Liver (tissue), 3 donors: ENCODE results near the gene BACH1.

Source experiments
- CTCF ChIP-seq: fragments of 150-350 bp; IDR thresholded peaks from 2 replicates; pipeline ENCODE4 v1.5.1; 2017; ENCODE audit warnings: improper control_type of control experiment, low read depth, low read length; ENCODE audit not compliant: missing input control
- EGR1 ChIP-seq, 2 donors: IDR thresholded peaks; 2 replicates each; pipeline ENCODE4 v1.6.1; 2016 to 2018; ENCODE audit warnings: antibody characterized with exemption in 2 of 2, low read depth in 2 of 2
- FOXA2 ChIP-seq: IDR thresholded peaks from 2 replicates; pipeline ENCODE4 v1.6.1; 2016; ENCODE audit warnings: antibody characterized with exemption
- JUND ChIP-seq, 2 donors: IDR thresholded peaks; 2 replicates each; pipeline ENCODE4 v1.6.1; 2016; ENCODE audit warnings: antibody characterized with exemption in 2 of 2
- MAX ChIP-seq: IDR thresholded peaks from 2 replicates; pipeline ENCODE4 v1.6.1; 2016; ENCODE audit warnings: antibody characterized with exemption
- RAD21 ChIP-seq, 2 donors: IDR thresholded peaks; 2 replicates each; pipeline ENCODE4 v1.6.1; 2016; ENCODE audit warnings: antibody characterized with exemption in 2 of 2, mild to moderate bottlenecking in 2 of 2
- SP1 ChIP-seq: IDR thresholded peaks from 2 replicates; pipeline ENCODE4 v1.6.1; 2018; ENCODE audit warnings: antibody characterized with exemption, mild to moderate bottlenecking
- TAF1 ChIP-seq: conservative IDR thresholded peaks from 2 replicates; pipeline ENCODE4 v1.6.1; 2016; ENCODE audit warnings: antibody characterized with exemption, mild to moderate bottlenecking
- TF ChIP-seq, protein P1 (sequence below): IDR thresholded peaks from 2 replicates; pipeline ENCODE4 v1.6.1; 2016; ENCODE audit warnings: antibody characterized with exemption, mild to moderate bottlenecking
- TF ChIP-seq, protein P2 (sequence below): IDR thresholded peaks from 2 replicates; pipeline ENCODE4 v1.6.1; 2016; ENCODE audit warnings: antibody characterized with exemption
- TF ChIP-seq, protein P3 (sequence below): IDR thresholded peaks from 2 replicates; pipeline ENCODE4 v1.6.1; 2016; ENCODE audit warnings: antibody characterized with exemption
- donor health status: healthy.
- donor health status: healthy.

DNA sequence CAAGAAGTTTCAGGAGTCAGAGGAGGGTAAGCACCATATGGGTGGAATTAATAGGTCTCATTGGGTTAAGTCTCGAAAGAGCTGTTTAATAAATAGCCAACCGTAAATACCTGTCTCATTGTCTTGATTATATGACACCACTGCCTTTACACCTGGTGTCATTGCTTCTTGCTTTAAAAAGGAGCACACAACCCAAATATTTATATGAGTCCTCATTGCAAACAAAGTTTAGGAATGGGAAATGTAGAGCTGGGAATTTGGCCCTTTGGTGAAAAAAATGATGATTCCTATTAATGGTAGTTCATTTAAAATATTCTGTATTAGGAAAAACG lies 2.1 kb downstream of the BACH1 start:
- TF ChIP-seq CTCF (no peak), TAF1 (no peak), MAX (no peak), SP1 (no peak), FOXA2 (no peak), JUND (IDR thresholded peaks at IDR 0.05) (no peak), EGR1 (IDR thresholded peaks at IDR 0.05; ENCODE audit: low read depth in 2 of 2) (no peak), RAD21 (IDR thresholded peaks at IDR 0.05) (no peak)
- TF ChIP-seq, protein P1, sequence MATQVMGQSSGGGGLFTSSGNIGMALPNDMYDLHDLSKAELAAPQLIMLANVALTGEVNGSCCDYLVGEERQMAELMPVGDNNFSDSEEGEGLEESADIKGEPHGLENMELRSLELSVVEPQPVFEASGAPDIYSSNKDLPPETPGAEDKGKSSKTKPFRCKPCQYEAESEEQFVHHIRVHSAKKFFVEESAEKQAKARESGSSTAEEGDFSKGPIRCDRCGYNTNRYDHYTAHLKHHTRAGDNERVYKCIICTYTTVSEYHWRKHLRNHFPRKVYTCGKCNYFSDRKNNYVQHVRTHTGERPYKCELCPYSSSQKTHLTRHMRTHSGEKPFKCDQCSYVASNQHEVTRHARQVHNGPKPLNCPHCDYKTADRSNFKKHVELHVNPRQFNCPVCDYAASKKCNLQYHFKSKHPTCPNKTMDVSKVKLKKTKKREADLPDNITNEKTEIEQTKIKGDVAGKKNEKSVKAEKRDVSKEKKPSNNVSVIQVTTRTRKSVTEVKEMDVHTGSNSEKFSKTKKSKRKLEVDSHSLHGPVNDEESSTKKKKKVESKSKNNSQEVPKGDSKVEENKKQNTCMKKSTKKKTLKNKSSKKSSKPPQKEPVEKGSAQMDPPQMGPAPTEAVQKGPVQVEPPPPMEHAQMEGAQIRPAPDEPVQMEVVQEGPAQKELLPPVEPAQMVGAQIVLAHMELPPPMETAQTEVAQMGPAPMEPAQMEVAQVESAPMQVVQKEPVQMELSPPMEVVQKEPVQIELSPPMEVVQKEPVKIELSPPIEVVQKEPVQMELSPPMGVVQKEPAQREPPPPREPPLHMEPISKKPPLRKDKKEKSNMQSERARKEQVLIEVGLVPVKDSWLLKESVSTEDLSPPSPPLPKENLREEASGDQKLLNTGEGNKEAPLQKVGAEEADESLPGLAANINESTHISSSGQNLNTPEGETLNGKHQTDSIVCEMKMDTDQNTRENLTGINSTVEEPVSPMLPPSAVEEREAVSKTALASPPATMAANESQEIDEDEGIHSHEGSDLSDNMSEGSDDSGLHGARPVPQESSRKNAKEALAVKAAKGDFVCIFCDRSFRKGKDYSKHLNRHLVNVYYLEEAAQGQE = no peak
- TF ChIP-seq, protein P2, sequence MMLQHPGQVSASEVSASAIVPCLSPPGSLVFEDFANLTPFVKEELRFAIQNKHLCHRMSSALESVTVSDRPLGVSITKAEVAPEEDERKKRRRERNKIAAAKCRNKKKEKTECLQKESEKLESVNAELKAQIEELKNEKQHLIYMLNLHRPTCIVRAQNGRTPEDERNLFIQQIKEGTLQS = no peak
- TF ChIP-seq, protein P3, sequence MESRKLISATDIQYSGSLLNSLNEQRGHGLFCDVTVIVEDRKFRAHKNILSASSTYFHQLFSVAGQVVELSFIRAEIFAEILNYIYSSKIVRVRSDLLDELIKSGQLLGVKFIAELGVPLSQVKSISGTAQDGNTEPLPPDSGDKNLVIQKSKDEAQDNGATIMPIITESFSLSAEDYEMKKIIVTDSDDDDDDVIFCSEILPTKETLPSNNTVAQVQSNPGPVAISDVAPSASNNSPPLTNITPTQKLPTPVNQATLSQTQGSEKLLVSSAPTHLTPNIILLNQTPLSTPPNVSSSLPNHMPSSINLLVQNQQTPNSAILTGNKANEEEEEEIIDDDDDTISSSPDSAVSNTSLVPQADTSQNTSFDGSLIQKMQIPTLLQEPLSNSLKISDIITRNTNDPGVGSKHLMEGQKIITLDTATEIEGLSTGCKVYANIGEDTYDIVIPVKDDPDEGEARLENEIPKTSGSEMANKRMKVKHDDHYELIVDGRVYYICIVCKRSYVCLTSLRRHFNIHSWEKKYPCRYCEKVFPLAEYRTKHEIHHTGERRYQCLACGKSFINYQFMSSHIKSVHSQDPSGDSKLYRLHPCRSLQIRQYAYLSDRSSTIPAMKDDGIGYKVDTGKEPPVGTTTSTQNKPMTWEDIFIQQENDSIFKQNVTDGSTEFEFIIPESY = no peak
